Activated T-helper 2 cell treated with anti-CD3 and anti-CD28 coated beads, Interferon-gamma antibody, Interleukin-2, Interleukin-4, amounts not matched to agents 10 μg/mL and 5 μg/mL and 100 μg/mL, durations not matched to agents 14 hours and 24 hours and 36 hours (primary cell): ENCODE measurements around the gene HLA-DQB1. TPM values are rescaled to one million over a fixed set of nuclear protein-coding genes. Genes with fewer than 3 reads are reported as not detected.
"Not testable (repeated sequence)": the region's sequence is repeated elsewhere in the genome, so short reads cannot be mapped to it uniquely, and the experiment has no call there.

Source experiments
- DNase-seq: peaks from one replicate; pipeline ENCODE4 v3.0.0; 2021; ENCODE audit warnings: low spot score
- H3K27ac Mint-ChIP-seq: one replicate; pipeline ENCODE4 v1.8.0; 2021; ENCODE audit warnings: mixed read lengths
- H3K27me3 Mint-ChIP-seq: one replicate; pipeline ENCODE4 v1.8.0; 2021; ENCODE audit warnings: low read depth, mixed read lengths
- H3K36me3 Mint-ChIP-seq: one replicate; pipeline ENCODE4 v1.8.0; 2021; ENCODE audit warnings: low read depth, mixed read lengths
- H3K4me1 Mint-ChIP-seq: one replicate; pipeline ENCODE4 v1.8.0; 2021; ENCODE audit warnings: low read depth, mixed read lengths
- H3K4me3 Mint-ChIP-seq: one replicate; pipeline ENCODE4 v1.8.0; 2021; ENCODE audit warnings: low read depth, mild to moderate bottlenecking, moderate library complexity, mixed read lengths
- H3K9me3 Mint-ChIP-seq: one replicate; pipeline ENCODE4 v1.8.0; 2021; ENCODE audit warnings: mixed read lengths
- intact Hi-C: fragments of 100-400 bp; cut with micrococcal nuclease; formaldehyde crosslinking; loops from one replicate; pipeline ENCODE4 v1.15.1; 2023
- total RNA-seq: library from RNA; stranded (reverse); gene quantifications from 2 replicates; pipeline ENCODE4 v1.2.3, GENCODE V29; 2022

The HLA-DQB1 gene
- total RNA-seq, 1 donor from 2014 or later: 2.7 TPM

DNA sequence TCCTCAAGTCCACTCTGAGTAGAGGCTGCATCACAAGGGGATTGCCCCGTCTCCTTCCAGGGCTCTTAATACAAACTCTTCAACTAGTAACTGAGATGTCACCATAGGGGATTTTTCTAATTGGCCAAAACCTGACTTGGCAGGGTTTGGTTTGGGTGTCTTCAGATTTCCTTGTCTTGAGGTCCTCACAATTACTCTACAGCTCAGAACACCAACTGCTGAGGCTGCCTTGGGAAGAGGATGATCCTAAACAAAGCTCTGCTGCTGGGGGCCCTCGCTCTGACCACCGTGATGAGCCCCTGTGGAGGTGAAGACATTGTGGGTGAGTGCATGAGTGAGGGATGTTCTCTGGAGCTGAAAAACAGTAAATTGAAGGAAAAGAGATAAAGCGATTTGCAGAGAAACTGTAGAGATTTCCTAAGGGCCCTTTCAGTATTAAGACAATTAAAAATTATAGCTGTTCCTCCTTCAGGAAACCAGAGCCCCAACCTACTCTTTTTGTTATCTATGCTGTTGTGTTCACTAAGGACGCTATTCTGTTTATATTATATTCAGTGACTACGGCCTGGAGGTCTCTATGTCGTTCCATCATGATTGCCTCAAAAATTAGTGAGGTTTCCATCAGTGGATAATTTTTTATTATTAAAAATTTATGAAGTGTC is 29.1 kb downstream of the HLA-DQB1 start, which contains the start of gene HLA-DQA1:
Gene HLA-DQA1 (plus strand): TSS at position 188 of the 662 bp plus-strand sequence. CDS start 53 bp downstream, at position 241.
- intact Hi-C loops: no loop called here
- H3K36me3 Mint-ChIP-seq: peaks cover 3% of the 10 kb centered on the region
- H3K4me3 Mint-ChIP-seq: peak within 1 kb of the TSS; percentile 77
- H3K9me3 Mint-ChIP-seq: no peaks in the 10 kb centered on the region
- peaks cover 35% of the 10 kb centered on the region for H3K27me3 Mint-ChIP-seq
- peaks cover 23% of the 10 kb centered on the region for H3K4me1 Mint-ChIP-seq
- peak within 1 kb of the TSS; percentile 43 for H3K27ac Mint-ChIP-seq
- DNase-seq: no peak

DNA sequence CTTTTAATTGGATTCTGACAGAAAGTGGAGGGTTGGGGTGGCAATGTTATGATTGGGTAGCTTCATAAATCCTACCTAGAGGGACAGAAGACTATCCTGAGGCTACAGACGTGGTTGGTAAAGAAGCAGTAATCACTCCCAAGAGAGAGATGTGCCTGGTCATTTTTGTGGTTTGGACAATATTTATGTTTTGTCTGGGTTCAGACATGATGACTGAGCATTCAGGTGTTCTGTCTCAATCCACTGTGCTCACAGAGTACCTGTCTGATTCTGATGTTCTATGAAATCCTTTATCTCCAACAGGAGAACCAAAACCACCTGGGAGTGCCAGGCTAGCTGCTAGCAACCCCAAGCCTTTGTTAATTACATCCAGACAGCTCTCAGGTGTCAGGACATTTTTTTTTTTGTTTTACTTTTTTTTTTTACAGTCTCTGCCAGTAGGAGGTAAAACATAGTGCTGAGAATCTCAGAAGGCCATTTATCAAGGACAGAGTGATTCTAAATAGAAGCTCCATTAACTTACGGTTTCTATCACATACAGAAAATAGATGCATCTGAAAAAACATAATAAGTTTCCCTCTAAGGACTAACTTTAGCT is 30.8 kb downstream of the HLA-DQB1 start:
- intact Hi-C loops: no loop called here
- no peak for DNase-seq
- H3K4me1 Mint-ChIP-seq: peaks cover 19% of the 10 kb centered on the region
- no peak overlapping the region for H3K4me3 Mint-ChIP-seq
- no peak overlapping the region for H3K27ac Mint-ChIP-seq
- peaks cover 34% of the 10 kb centered on the region for H3K27me3 Mint-ChIP-seq
- H3K36me3 Mint-ChIP-seq: no peaks in the 10 kb centered on the region
- H3K9me3 Mint-ChIP-seq: no peaks in the 10 kb centered on the region

DNA sequence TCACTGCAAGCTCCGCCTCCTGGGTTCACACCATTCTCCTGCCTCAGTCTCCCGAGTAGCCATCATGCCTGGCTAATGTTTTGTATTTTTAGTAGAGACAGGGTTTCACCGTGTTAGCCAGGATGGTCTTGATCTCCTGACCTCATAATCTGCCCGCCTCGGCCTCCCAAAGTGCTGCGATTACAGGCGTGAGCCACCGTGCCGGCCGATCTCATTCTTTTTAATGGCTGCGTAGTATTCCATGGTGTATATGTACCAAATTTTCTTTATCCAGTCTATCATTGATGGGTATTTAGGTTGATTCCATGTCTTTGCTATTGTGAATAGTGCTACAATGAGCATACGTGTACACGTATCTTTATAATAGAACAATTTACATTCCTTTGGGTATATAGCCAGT is 36.7 kb downstream of the HLA-DQB1 start:
- H3K27me3 Mint-ChIP-seq, H3K27ac Mint-ChIP-seq, H3K36me3 Mint-ChIP-seq, H3K4me3 Mint-ChIP-seq, intact Hi-C loops, H3K9me3 Mint-ChIP-seq, DNase-seq: not testable (repeated sequence)
- H3K4me1 Mint-ChIP-seq: peaks cover 29% of the 10 kb centered on the region

DNA sequence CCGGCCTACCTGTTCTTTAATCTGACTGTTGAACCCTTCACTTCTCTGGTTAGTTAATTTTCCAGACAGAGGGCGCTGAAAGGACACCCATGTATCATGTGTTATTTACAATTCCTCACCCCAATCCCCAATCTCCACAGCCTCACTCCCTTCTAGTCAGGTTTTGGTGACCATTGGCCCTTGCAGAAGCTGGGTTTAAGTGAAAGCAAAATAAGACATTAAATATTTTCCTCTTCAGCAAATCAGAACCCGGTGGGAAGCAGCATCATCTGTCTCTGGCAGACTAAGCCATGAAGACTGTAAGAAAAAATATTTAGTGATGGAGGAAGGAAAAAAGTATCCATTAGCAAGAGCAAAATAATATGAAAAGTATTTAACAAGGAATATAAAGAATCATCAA is 38.6 kb downstream of the HLA-DQB1 start:
- peak; percentile 45 for DNase-seq
- H3K4me1 Mint-ChIP-seq: peaks cover 41% of the 10 kb centered on the region
- intact Hi-C loops: no loop called here
- H3K36me3 Mint-ChIP-seq: no peaks in the 10 kb centered on the region
- peaks cover 1% of the 10 kb centered on the region for H3K27me3 Mint-ChIP-seq
- peak overlapping the region; percentile 76 for H3K27ac Mint-ChIP-seq
- H3K4me3 Mint-ChIP-seq: no peak overlapping the region
- no peaks in the 10 kb centered on the region for H3K9me3 Mint-ChIP-seq

DNA sequence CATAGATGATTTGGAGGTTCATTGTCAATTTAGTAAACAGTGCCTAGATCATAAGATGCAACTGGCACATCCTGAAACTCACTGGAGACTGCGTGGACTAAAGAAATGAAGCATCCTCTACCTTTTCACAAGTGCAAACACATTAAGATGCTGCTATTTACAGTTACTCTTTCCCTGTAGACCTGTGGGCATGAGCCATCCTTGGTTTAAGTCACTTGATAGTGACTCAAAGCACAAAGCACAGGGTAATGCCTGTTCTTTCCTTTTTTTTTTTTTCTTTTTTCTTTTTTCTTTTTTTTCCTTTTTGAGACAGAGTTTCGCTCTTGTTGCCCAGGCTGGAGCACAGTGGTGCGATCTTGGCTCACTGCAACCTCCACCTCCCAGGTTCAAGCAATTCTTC is 39.2 kb downstream of the HLA-DQB1 start:
- DNase-seq: no peak
- Mint-ChIP-seq H3K27ac (no peak overlapping the region), H3K4me1 (peaks cover 41% of the 10 kb centered on the region), H3K36me3 (no peaks in the 10 kb centered on the region), H3K27me3 (peaks cover under 1% of the 10 kb centered on the region), H3K4me3 (no peak overlapping the region), H3K9me3 (no peaks in the 10 kb centered on the region)
- intact Hi-C loops: no loop called here

DNA sequence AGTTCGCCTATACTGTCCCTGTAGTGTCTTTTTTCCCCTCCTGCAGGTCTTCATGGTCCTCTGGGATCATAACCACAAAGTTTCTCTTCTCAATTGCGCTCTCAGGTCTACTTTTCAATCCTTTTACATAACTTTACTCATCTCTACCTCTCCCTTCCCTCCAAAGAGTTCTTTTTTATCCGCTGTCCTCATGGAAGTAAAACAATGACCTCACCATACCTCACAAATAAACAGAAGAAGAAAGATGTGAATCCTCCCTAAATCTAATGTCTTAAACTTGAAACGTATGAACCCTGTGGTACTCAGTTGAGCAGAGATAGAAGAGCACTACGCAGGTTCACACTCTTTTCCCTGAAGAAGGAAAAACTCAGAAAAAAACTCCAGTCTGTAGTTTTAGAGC is 41.3 kb downstream of the HLA-DQB1 start:
- intact Hi-C loops: no loop called here
- Mint-ChIP-seq H3K36me3 (peaks cover 7% of the 10 kb centered on the region), H3K9me3 (peaks cover under 1% of the 10 kb centered on the region), H3K4me3 (no peak overlapping the region), H3K27ac (no peak overlapping the region), H3K4me1 (peaks cover 55% of the 10 kb centered on the region), H3K27me3 (no peaks in the 10 kb centered on the region)
- DNase-seq: no peak

DNA sequence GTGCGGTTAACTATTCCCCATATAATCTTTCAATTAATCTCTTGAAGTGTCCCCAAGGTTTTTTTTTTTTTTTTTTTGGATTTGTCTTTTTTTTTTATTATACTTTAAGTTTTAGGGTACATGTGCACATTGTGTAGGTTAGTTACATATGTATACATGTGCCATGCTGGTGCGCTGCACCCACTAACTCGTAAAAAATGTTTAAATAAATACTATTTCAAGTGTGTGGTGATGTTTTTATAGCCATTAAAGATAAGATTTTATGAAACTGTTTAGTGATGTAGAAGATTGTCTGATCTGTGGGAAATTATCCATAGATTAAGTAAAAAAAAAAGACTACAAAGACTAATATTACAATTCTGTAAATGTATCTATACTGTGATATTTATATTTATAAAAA is 41.9 kb downstream of the HLA-DQB1 start:
- intact Hi-C loops: no loop called here
- Mint-ChIP-seq H3K27me3 (no peaks in the 10 kb centered on the region), H3K4me1 (peaks cover 55% of the 10 kb centered on the region), H3K27ac (no peak overlapping the region), H3K36me3 (peaks cover 11% of the 10 kb centered on the region), H3K4me3 (peak overlapping the region; percentile 7), H3K9me3 (peaks cover 5% of the 10 kb centered on the region)
- no peak for DNase-seq

DNA sequence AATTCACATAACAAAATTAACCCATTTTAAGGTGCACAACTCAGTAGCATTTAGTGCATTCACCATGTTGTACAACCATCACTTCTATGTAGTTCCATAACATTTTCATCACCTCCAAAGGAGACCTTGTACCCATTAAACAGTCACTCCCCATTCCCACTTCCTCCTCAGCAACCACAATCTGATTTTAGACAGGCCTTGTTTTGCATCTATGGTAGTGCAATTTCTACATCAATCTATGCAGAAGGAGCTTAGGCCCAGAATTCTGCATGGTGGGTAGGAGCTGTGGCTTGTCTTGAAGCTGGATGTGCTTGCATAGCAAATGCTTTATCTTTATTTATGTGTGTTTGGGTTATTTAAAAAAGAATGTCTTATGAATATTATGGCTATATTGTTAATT is 42.8 kb downstream of the HLA-DQB1 start:
- peak overlapping the region; percentile 16 for H3K4me3 Mint-ChIP-seq
- H3K4me1 Mint-ChIP-seq: peaks cover 55% of the 10 kb centered on the region

DNA sequence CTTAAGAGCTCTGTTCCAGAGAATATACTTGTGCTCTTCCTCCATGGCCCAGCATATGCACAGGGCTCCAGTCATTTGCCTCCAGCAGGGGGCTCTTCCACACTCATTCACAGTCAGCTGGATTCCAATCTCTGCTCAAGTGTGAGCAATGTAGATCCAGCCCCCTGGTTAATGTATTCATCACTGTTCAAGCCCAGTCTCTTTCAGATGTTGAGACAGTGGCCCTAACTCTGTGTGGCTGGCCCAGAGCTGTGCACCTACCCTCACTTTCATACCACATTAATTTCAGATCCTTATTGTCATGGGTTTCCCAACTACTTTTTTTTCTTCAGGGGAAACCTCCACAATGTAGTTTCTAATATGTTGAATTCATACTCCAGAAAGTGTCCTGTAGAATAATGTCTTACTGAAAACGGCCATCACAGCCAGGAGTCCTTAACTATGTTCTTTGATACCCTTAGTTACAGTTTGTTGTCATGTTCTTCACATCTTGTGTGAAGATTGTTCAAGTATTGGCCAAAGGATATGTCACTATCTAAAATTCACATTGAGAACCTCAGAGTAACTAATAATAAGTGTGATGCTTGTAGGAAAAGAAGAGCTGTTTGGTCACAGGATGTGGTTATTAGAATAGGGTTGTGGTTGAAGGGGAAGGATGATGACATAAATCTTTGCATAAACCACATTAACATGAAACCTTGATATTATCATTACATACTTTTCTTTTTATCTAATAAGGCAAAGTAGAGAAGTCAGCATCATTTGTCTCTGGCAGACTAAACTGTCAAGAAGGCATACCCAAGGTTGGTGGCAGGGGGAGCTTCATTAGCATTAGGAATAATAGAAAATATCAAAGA is 43.7 kb downstream of the HLA-DQB1 start:
- peak; percentile 31 for DNase-seq

More for the DNA sequence above, 42.8 kb downstream of the HLA-DQB1 start:
- H3K9me3 Mint-ChIP-seq: peaks cover 8% of the 10 kb centered on the region
- H3K27ac Mint-ChIP-seq: peak overlapping the region; percentile 59
- H3K27me3 Mint-ChIP-seq: no peaks in the 10 kb centered on the region
- DNase-seq: peak; percentile 18
- H3K36me3 Mint-ChIP-seq: peaks cover 14% of the 10 kb centered on the region
- intact Hi-C loops: loop anchor here (1.0 to 2.0 kb wide), 2 partner anchors 43 to 62 kb away; partner anchors contain the start of gene HLA-DQB1

DNA sequence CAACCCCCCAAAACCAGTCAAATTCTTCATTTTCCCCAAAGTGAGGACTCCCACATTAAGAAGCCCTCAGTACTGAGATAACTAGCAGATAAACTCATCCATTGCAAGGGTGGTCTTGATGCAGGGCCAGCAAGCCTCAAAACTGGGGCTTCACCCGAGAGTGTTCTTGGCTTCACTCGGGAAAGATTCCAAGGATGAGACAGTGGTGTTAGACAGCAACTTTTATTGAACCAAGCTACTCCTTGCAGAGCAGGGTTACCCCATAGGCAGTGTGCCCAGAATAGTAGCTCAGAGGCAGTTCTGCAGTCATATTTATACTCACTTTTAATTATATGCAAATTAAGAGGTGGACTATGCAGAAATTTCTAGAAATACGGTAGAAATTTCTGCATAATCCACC is 45.1 kb downstream of the HLA-DQB1 start:
- peaks cover 23% of the 10 kb centered on the region for H3K36me3 Mint-ChIP-seq
- no peak overlapping the region for H3K27ac Mint-ChIP-seq
- intact Hi-C loops: no loop called here
- H3K4me3 Mint-ChIP-seq: no peak overlapping the region
- peaks cover 29% of the 10 kb centered on the region for H3K9me3 Mint-ChIP-seq
- peaks cover 46% of the 10 kb centered on the region for H3K4me1 Mint-ChIP-seq
- H3K27me3 Mint-ChIP-seq: no peaks in the 10 kb centered on the region
- DNase-seq: no peak

More for the DNA sequence above, 43.7 kb downstream of the HLA-DQB1 start:
- Mint-ChIP-seq H3K36me3 (peaks cover 20% of the 10 kb centered on the region), H3K27me3 (no peaks in the 10 kb centered on the region), H3K4me1 (peaks cover 52% of the 10 kb centered on the region), H3K27ac (peak overlapping the region; percentile 85), H3K4me3 (peak overlapping the region; percentile 54), H3K9me3 (peaks cover 18% of the 10 kb centered on the region)
- intact Hi-C loops: loop anchor here (1.0 to 2.0 kb wide), 3 partner anchors 12 to 63 kb away; partner anchors contain the start of gene HLA-DQB1

DNA sequence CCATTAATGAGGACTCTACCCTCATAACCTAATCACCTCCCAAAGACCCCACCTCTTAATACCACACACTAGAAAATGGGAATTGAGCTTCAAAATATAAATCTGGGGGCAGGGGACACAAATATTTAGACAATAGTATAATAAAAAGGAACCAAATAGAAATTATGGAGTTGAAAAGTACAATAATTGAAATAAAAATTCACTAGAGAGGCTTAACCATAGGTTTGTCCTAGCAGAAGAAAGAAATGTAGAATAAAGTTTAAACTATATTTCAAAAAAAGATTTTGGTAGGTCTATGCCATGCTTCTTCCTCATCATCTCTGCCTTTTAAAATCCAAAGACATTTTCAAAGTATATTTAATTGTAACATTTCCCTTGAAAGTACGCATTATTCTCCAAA is 48.7 kb downstream of the HLA-DQB1 start:
- H3K4me3 Mint-ChIP-seq: no peak overlapping the region
- no peak overlapping the region for H3K27ac Mint-ChIP-seq
- H3K4me1 Mint-ChIP-seq: peaks cover 28% of the 10 kb centered on the region
- H3K36me3 Mint-ChIP-seq: peaks cover 23% of the 10 kb centered on the region
- peaks cover 29% of the 10 kb centered on the region for H3K9me3 Mint-ChIP-seq
- DNase-seq: no peak
- intact Hi-C loops: no loop called here
- H3K27me3 Mint-ChIP-seq: no peaks in the 10 kb centered on the region

DNA sequence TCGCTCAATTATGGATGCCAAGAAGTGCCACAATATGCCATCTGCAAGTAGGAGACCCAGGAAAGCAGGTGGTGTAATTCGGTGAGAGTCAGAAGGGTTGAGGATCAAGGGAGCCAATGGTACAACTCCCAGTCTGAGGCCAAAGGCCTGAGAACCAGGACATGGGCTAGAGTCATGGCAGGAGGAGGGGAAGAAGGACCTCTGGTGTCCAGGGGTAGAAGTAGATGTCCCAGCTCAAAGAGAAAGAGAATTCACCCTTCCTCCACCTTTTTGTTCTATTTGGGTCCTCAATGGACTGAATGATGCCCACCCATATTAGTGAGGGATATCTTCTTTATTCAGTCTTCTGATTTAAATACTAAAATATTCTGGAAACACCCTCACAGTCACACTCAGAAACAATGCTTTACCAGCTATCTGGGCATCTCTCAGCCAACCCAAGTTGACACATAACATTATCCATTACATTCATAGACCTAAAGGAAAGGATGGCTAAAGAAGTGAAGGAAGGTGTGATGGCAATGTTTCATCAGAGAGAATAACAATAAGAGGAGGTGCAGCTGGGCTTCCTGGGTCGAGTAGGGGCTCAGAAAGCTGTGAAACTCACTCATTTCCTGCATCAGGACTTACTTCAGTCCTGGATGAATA is 50.4 kb downstream of the HLA-DQB1 start:
- Mint-ChIP-seq H3K27ac (no peak overlapping the region), H3K4me3 (no peak overlapping the region), H3K27me3 (peaks cover 6% of the 10 kb centered on the region), H3K4me1 (peaks cover 13% of the 10 kb centered on the region), H3K36me3 (peaks cover 20% of the 10 kb centered on the region), H3K9me3 (peaks cover 29% of the 10 kb centered on the region)
- no peak for DNase-seq
- intact Hi-C loops: no loop called here
